Esophagus muscularis mucosa (tissue), 4 donors: ENCODE measurements around the gene ARFGAP3. TPM values are rescaled to one million over a fixed set of nuclear protein-coding genes. Genes with fewer than 3 reads are reported as not detected.

Experiments used
- DNase-seq: peaks from one replicate; pipeline ENCODE4 v3.0.0-alpha.2; 2017; ENCODE audit errors: extremely low spot score
- H3K27ac ChIP-seq, 4 donors: fragments of 200-600 bp; sonication (generic); replicated peaks in 1 of 4; 1 replicate in 3 of 4; 2 replicates in 1 of 4; pipeline ENCODE4 v1.5.1; 2016 to 2019; ENCODE audit warnings: mild to moderate bottlenecking in 1 of 4
- H3K27me3 ChIP-seq, 4 donors: fragments of 200-600 bp; sonication (generic); one replicate each; pipeline versions ENCODE4 v1.5.1 to v1.6.0; 2016 to 2019
- H3K36me3 ChIP-seq, 4 donors: fragments of 200-600 bp; sonication (generic); one replicate each; pipeline ENCODE4 v1.5.1; 2016 to 2019
- H3K4me1 ChIP-seq, 4 donors: fragments of 200-600 bp; sonication (generic); one replicate each; pipeline ENCODE4 v1.5.1; 2016 to 2019
- H3K4me3 ChIP-seq, 4 donors: fragments of 200-600 bp; sonication (generic); 1 replicate in 2 of 4; 2 replicates in 2 of 4; pipeline ENCODE4 v1.5.1; 2016 to 2019; ENCODE audit warnings: mild to moderate bottlenecking in 4 of 4, moderate library complexity in 1 of 4
- H3K9me3 ChIP-seq, 4 donors: fragments of 200-600 bp; sonication (generic); 1 replicate in 3 of 4; 2 replicates in 1 of 4; pipeline ENCODE4 v1.5.1; 2016 to 2019
- EP300 ChIP-seq: sonication (generic); formaldehyde crosslinking; IDR thresholded peaks from one replicate; pipeline ENCODE4 v1.6.1; 2017; ENCODE audit warnings: antibody characterized with exemption
- POLR2A ChIP-seq: fragments of 450-650 bp; IDR thresholded peaks from one replicate; pipeline ENCODE4 v1.6.1; 2017; ENCODE audit warnings: antibody characterized with exemption, moderate library complexity, mild to moderate bottlenecking, low read depth
- POLR2AphosphoS5 ChIP-seq, 2 donors: sonication (generic); formaldehyde crosslinking; IDR thresholded peaks; one replicate each; pipeline ENCODE4 v1.6.1; 2017; ENCODE audit warnings: antibody characterized with exemption in 2 of 2
- whole genome bisulfite sequencing: methylation state at CpG from one replicate; pipeline ENCODE4 v1.1.5; 2018; 5-methylcytosine and 5-hydroxymethylcytosine counted together
- intact Hi-C: fragments of 100-400 bp; cut with DNase I; formaldehyde crosslinking; loops from one replicate; pipeline ENCODE4 v1.15.1; 2023
- total RNA-seq, 4 donors: library from RNA; depleted of rRNA; stranded (reverse); fragments of >200 nt; gene quantifications; one replicate each; pipeline versions ENCODE4 v1.1.0 to v1.2.1, GENCODE V29; 2016
- TF ChIP-seq, protein P1 (sequence below), 3 experiments: fragments of 200-600 bp in 2 of 3; fragments of 450-650 bp in 1 of 3; sonication (generic) in 2 of 3; IDR thresholded peaks; one replicate each; pipeline ENCODE4 v1.5.1; 2017 to 2019; ENCODE audit warnings: antibody characterized with exemption in 3 of 3, mild to moderate bottlenecking in 2 of 3, moderate library complexity in 1 of 3

The ARFGAP3 gene
- total RNA-seq, 4 donors from 2014 or later = 38.8 to 63.5 (median 41.4) TPM

DNA sequence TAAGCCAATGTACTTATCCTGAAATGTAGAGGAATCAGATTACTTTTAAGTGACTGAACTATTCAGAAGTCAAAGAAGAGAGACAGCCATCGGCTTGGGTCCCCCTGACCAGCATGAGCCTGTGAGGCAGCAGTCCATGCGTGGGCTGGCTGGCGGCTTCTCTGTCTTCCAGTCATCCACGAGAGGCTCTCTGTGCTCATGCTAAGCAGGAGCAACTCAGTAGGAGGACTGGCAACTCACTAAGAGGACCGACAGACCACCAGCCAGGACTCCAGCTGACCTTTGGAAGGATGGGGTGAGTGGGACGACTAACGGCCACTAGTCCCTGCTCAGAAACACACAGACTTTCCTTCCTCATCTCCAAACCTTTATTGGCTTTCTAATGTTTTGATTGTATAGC lies 43.6 kb downstream of the ARFGAP3 start:
- peaks cover 0 to 17% (median 11%) of the 10 kb centered on the region in 4 donors for H3K4me1 ChIP-seq
- no peak overlapping the region for H3K27ac ChIP-seq
- intact Hi-C loops = no loop called here
- TF ChIP-seq EP300 = no peak
- TF ChIP-seq POLR2AphosphoS5 (IDR thresholded peaks at IDR 0.05) = no peak
- TF ChIP-seq, protein P1, sequence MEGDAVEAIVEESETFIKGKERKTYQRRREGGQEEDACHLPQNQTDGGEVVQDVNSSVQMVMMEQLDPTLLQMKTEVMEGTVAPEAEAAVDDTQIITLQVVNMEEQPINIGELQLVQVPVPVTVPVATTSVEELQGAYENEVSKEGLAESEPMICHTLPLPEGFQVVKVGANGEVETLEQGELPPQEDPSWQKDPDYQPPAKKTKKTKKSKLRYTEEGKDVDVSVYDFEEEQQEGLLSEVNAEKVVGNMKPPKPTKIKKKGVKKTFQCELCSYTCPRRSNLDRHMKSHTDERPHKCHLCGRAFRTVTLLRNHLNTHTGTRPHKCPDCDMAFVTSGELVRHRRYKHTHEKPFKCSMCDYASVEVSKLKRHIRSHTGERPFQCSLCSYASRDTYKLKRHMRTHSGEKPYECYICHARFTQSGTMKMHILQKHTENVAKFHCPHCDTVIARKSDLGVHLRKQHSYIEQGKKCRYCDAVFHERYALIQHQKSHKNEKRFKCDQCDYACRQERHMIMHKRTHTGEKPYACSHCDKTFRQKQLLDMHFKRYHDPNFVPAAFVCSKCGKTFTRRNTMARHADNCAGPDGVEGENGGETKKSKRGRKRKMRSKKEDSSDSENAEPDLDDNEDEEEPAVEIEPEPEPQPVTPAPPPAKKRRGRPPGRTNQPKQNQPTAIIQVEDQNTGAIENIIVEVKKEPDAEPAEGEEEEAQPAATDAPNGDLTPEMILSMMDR (IDR thresholded peaks at IDR 0.05) = no peak
- no peak for TF ChIP-seq POLR2A
- DNase-seq = no peak
- WGBS = 74% methylated on average over 7 of the region's 7 CpGs
- H3K36me3 ChIP-seq = peaks cover 38 to 83% (median 66%) of the 10 kb centered on the region in 4 donors
- no peaks in the 10 kb centered on the region for H3K27me3 ChIP-seq
- H3K9me3 ChIP-seq = no peaks in the 10 kb centered on the region
- no peak overlapping the region for H3K4me3 ChIP-seq

GRCh38 chr22:42811459-42811858 lies 45.6 kb downstream of the ARFGAP3 start:
- peaks cover 56 to 94% (median 78%) of the 10 kb centered on the region in 4 donors for H3K36me3 ChIP-seq
- WGBS = 82% methylated on average over 2 of the region's 2 CpGs

DNA sequence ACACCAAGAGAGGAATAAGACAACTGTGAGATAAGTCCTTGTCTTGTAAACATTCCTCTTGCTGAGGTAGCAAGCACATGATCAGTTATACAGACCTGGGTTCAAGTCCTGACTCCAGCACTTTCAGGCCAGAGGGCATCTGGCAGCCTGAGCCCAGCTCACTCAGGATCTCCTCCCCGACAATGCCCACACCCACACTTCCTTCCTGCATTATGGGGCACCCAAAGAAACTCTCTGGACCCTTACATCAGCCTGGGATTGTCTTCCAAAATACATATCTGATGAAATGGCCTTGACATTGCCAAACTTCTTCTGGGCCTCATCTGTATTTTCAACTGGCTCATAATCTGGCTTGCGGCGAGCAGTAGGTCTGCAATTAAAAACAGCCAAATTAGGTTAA lies 48.6 kb downstream of the ARFGAP3 start:
- intact Hi-C loops = no loop called here
- TF ChIP-seq EP300 (no peak), POLR2A (no peak), POLR2AphosphoS5 (IDR thresholded peaks at IDR 0.05) (no peak)
- TF ChIP-seq, protein P1 (IDR thresholded peaks at IDR 0.05) = no peak
- no peaks in the 10 kb centered on the region for H3K27me3 ChIP-seq
- no peak for DNase-seq
- 81% methylated on average over 3 of the region's 3 CpGs for WGBS
- peaks cover 14 to 24% (median 22%) of the 10 kb centered on the region in 4 donors for H3K4me1 ChIP-seq
- H3K9me3 ChIP-seq = no peaks in the 10 kb centered on the region
- H3K4me3 ChIP-seq = no peak overlapping the region
- H3K36me3 ChIP-seq = peaks cover 52 to 99% (median 90%) of the 10 kb centered on the region in 4 donors
- no peak overlapping the region for H3K27ac ChIP-seq

More at GRCh38 chr22:42811459-42811858, 45.6 kb downstream of the ARFGAP3 start:
- Histone ChIP-seq H3K27ac (no peak overlapping the region), H3K4me3 (no peak overlapping the region), H3K27me3 (no peaks in the 10 kb centered on the region), H3K4me1 (peaks cover under 1 to 19% (median 11%) of the 10 kb centered on the region in 4 donors), H3K9me3 (no peaks in the 10 kb centered on the region)
- DNase-seq = no peak
- TF ChIP-seq, protein P1 (IDR thresholded peaks at IDR 0.05) = no peak
- TF ChIP-seq POLR2AphosphoS5 (IDR thresholded peaks at IDR 0.05) (no peak), EP300 (no peak), POLR2A (no peak)
- intact Hi-C loops = no loop called here

DNA sequence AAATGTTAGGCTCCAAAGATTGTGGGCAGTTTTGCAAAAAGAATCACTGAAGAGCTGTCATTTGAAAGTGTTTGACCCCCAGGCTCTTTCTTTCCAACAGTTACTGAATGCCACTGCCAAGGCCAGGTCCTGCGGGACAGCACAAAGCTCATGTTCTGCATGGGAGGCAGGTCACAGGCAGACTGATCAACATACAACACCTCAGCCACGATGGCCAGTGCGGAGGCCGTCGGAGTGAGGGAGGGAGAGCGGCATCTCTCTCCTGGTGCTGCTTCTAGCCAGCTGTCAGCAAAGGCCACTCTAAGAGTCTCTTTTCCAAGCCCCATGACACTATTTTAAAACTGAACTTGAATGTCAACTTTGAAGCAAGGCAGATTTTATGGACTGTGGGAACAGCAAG lies 49.9 kb downstream of the ARFGAP3 start:
- no peak for TF ChIP-seq EP300
- no peak for TF ChIP-seq POLR2A
- no peak for TF ChIP-seq POLR2AphosphoS5 (IDR thresholded peaks at IDR 0.05)
- TF ChIP-seq, protein P1 (IDR thresholded peaks at IDR 0.05) = no peak
- WGBS = 90% methylated on average over 6 of the region's 6 CpGs
- no peaks in the 10 kb centered on the region for H3K27me3 ChIP-seq
- H3K4me1 ChIP-seq = peaks cover 14 to 24% (median 20%) of the 10 kb centered on the region in 4 donors
- no peak overlapping the region for H3K27ac ChIP-seq
- no peak for DNase-seq
- no peaks in the 10 kb centered on the region for H3K9me3 ChIP-seq
- intact Hi-C loops = no loop called here
- H3K4me3 ChIP-seq = no peak overlapping the region
- H3K36me3 ChIP-seq = peaks cover 52 to 99% (median 87%) of the 10 kb centered on the region in 4 donors
